H1 (cell line): Measurements from ENCODE around the gene TBP. TPM values are rescaled to one million over a fixed set of nuclear protein-coding genes. Genes with fewer than 3 reads are reported as not detected.

Experiments
- CTCF ChIA-PET: fragments of 300-600 bp; sonication (Branson Sonifier 250); formaldehyde crosslinking; loops from one replicate; lab custom pipeline; 2021; ENCODE audit not compliant: partially characterized antibody; lab: Charles Lee
- POLR2A ChIA-PET: fragments of 300-600 bp; sonication (Branson Sonifier 250); formaldehyde crosslinking; loops from one replicate; lab custom pipeline; 2021; ENCODE audit warnings: inconsistent platforms; ENCODE audit not compliant: partially characterized antibody; lab: Charles Lee
- DNase-seq, 2 experiments: peaks; one replicate each; pipeline versions ENCODE4 v3.0.0 to v3.0.0-alpha.2; 2010 to 2022; ENCODE audit warnings: low spot score in 2 of 2, low read depth in 1 of 2, mixed read lengths in 1 of 2
- FAIRE-seq: peaks from 2 replicates; lab custom pipeline; 2011; peaks lifted over from hg19 to GRCh38; lab: Jason Lieb, UNC
- H2AFZ ChIP-seq: 2 replicates; pipeline ENCODE4 v1.8.1; 2012; ENCODE audit warnings: low read length, inconsistent platforms
- H2AK5ac ChIP-seq: 2 replicates; pipeline ENCODE4 v1.6.1; 2013; ENCODE audit warnings: low read depth, low read length
- H2BK120ac ChIP-seq: replicated peaks from 2 replicates; pipeline ENCODE3; 2013; ENCODE audit warnings: low read depth, low read length, inconsistent platforms
- H2BK12ac ChIP-seq: 2 replicates; pipeline ENCODE4 v1.6.1; 2013; ENCODE audit warnings: low read depth, low read length
- H2BK15ac ChIP-seq: 2 replicates; pipeline ENCODE4 v1.6.1; 2013; ENCODE audit warnings: low read length
- H2BK20ac ChIP-seq: 2 replicates; pipeline ENCODE4 v1.6.1; 2013; ENCODE audit warnings: low read length
- H2BK5ac ChIP-seq: 2 replicates; pipeline ENCODE4 v1.6.1; 2013; ENCODE audit warnings: low read depth, low read length
- H3K14ac ChIP-seq: 2 replicates; pipeline ENCODE4 v1.6.1; 2013; ENCODE audit warnings: inconsistent platforms; ENCODE audit not compliant: insufficient read length
- H3K18ac ChIP-seq: 2 replicates; pipeline ENCODE4 v1.6.1; 2013; ENCODE audit warnings: low read length; ENCODE audit errors: extremely low read depth
- H3K23ac ChIP-seq: 2 replicates; pipeline ENCODE4 v1.6.1; 2013; ENCODE audit warnings: inconsistent platforms; ENCODE audit not compliant: insufficient read length
- H3K23me2 ChIP-seq: 2 replicates; pipeline ENCODE4 v1.6.1; 2013; ENCODE audit warnings: low read depth, low read length
- H3K27ac ChIP-seq: 2 replicates; pipeline ENCODE4 v1.6.1; 2011; ENCODE audit warnings: low read depth, low read length, inconsistent platforms
- H3K27me3 ChIP-seq, 4 experiments: replicated peaks in 1 of 4; 1 replicate in 1 of 4; 2 replicates in 3 of 4; pipeline versions ENCODE4 v1.6.1 to v1.8.1; 2011 to 2013; ENCODE audit warnings: low read length in 3 of 4, mild to moderate bottlenecking in 3 of 4, inconsistent platforms in 2 of 4, mixed read lengths in 2 of 4, moderate library complexity in 1 of 4; ENCODE audit not compliant: control insufficient read depth in 3 of 4, insufficient read depth in 3 of 4; ENCODE audit errors: extremely low read depth in 1 of 4
- H3K36me3 ChIP-seq, 4 experiments: 2 replicates each; pipeline versions ENCODE4 v1.6.1 to v1.8.1; 2011 to 2013; ENCODE audit warnings: mild to moderate bottlenecking in 4 of 4, low read length in 3 of 4, moderate library complexity in 2 of 4, control low read depth in 1 of 4, inconsistent platforms in 1 of 4; ENCODE audit not compliant: insufficient read depth in 4 of 4, control insufficient read depth in 2 of 4
- H3K4ac ChIP-seq: replicated peaks from 2 replicates; pipeline ENCODE3; 2013; ENCODE audit warnings: low read length, low read depth, mixed read lengths, inconsistent platforms; ENCODE audit not compliant: insufficient read length
- H3K4me1 ChIP-seq, 4 experiments: replicated peaks in 1 of 4; 1 replicate in 1 of 4; 2 replicates in 3 of 4; pipeline versions ENCODE4 v1.6.1 to v1.8.1; 2011 to 2013; ENCODE audit warnings: low read length in 3 of 4, inconsistent platforms in 2 of 4, mixed read lengths in 1 of 4; ENCODE audit not compliant: insufficient read depth in 4 of 4, control insufficient read depth in 3 of 4
- H3K4me2 ChIP-seq, 2 experiments: 2 replicates each; pipeline versions ENCODE4 v1.6.1 to v1.8.1; 2011 to 2013; ENCODE audit warnings: low read depth in 2 of 2, low read length in 2 of 2, control low read depth in 1 of 2, inconsistent platforms in 1 of 2, mild to moderate bottlenecking in 1 of 2; ENCODE audit not compliant: insufficient read depth in 1 of 2
- H3K4me3 ChIP-seq, 4 experiments: fragments of 200-600, 300-600 bp in 1 of 4; sonication (generic), shearing (Covaris generic), sonication (Bioruptor Twin) in 1 of 4; 2 replicates each; pipeline versions ENCODE4 v1.5.1 to v1.8.1; 2011 to 2016; ENCODE audit warnings: low read length in 4 of 4, low read depth in 3 of 4, control low read depth in 2 of 4, inconsistent platforms in 2 of 4, mild to moderate bottlenecking in 2 of 4, mixed read lengths in 1 of 4, moderate library complexity in 1 of 4; ENCODE audit not compliant: insufficient read depth in 2 of 4; ENCODE audit errors: extremely low read depth in 1 of 4
- H3K56ac ChIP-seq: replicated peaks from 2 replicates; pipeline ENCODE3; 2013; ENCODE audit warnings: low read depth, mild to moderate bottlenecking, mixed read lengths, low read length, inconsistent platforms; ENCODE audit not compliant: insufficient read length
- H3K79me1 ChIP-seq: 2 replicates; pipeline ENCODE4 v1.6.1; 2013; ENCODE audit warnings: low read depth, low read length, control low read depth
- H3K79me2 ChIP-seq, 2 experiments: 2 replicates each; pipeline versions ENCODE4 v1.6.1 to v1.8.1; 2012 to 2013; ENCODE audit warnings: low read length in 2 of 2, mild to moderate bottlenecking in 2 of 2, inconsistent platforms in 1 of 2; ENCODE audit not compliant: insufficient read depth in 2 of 2, control insufficient read depth in 1 of 2
- H3K9ac ChIP-seq, 4 experiments: replicated peaks in 1 of 4; 1 replicate in 1 of 4; 2 replicates in 3 of 4; pipeline versions ENCODE4 v1.6.1 to v1.8.1; 2011 to 2013; ENCODE audit warnings: low read depth in 3 of 4, low read length in 3 of 4, control low read depth in 2 of 4, mild to moderate bottlenecking in 2 of 4, moderate library complexity in 2 of 4, inconsistent platforms in 1 of 4; ENCODE audit errors: extremely low read depth in 1 of 4
- H3K9me3 ChIP-seq, 2 experiments: 2 replicates each; pipeline versions ENCODE4 v1.6.1 to v1.8.1; 2012 to 2013; ENCODE audit warnings: mild to moderate bottlenecking in 2 of 2, moderate library complexity in 2 of 2, control low read depth in 1 of 2, inconsistent platforms in 1 of 2, low read depth in 1 of 2, low read length in 1 of 2, mixed read lengths in 1 of 2; ENCODE audit not compliant: insufficient read depth in 2 of 2
- H4K20me1 ChIP-seq, 2 experiments: replicated peaks in 1 of 2; 2 replicates each; pipeline versions ENCODE3 to v1.8.1; 2011 to 2013; ENCODE audit warnings: inconsistent platforms in 2 of 2, low read length in 2 of 2, mild to moderate bottlenecking in 1 of 2; ENCODE audit not compliant: insufficient read depth in 2 of 2, control insufficient read depth in 1 of 2
- H4K5ac ChIP-seq: 2 replicates; pipeline ENCODE4 v1.6.1; 2013; ENCODE audit warnings: low read length, low read depth, mixed read lengths, inconsistent platforms; ENCODE audit not compliant: insufficient read length
- H4K8ac ChIP-seq: 2 replicates; pipeline ENCODE4 v1.8.0; 2013; ENCODE audit warnings: mild to moderate bottlenecking, moderate library complexity, low read length, inconsistent platforms; ENCODE audit not compliant: insufficient read depth; ENCODE audit errors: extremely low read depth
- H4K91ac ChIP-seq: replicated peaks from 2 replicates; pipeline ENCODE3; 2013; ENCODE audit warnings: low read length, mixed read lengths, inconsistent platforms; ENCODE audit not compliant: insufficient read length
- WGBS, 2 experiments: shearing (Covaris generic) in 1 of 2; methylation state at CpG; one replicate each; pipeline versions ENCODE4 v1.1.6 to v1.1.7; 2013 to 2015; ENCODE audit warnings: low lambda C conversion rate in 2 of 2, mixed read lengths in 2 of 2, inconsistent platforms in 1 of 2, low coverage in 1 of 2, missing lambda C conversion rate in 1 of 2; ENCODE audit not compliant: insufficient replicate concordance in 2 of 2, insufficient coverage in 1 of 2, insufficient read length in 1 of 2; ENCODE audit errors: extremely low coverage in 1 of 2, missing lambda C conversion rate in 1 of 2; 5-methylcytosine and 5-hydroxymethylcytosine counted together
- polyA plus RNA-seq, 7 experiments: library from polyadenylated mRNA; depleted of rRNA in 3 of 7; stranded (reverse) in 5 of 7; unstranded in 2 of 7; fragments of >200 nt in 5 of 7; fragments of 200-250 nt in 2 of 7; gene quantifications; 1 replicate in 5 of 7; 2 replicates in 1 of 7; 4 replicates in 1 of 7; pipeline versions ENCODE4 v1.2.1 to v1.2.3, GENCODE V29; 2011 to 2013; ENCODE audit warnings: missing spikeins in 2 of 7, mixed read lengths in 2 of 7
- total RNA-seq: library from RNA; stranded (reverse); fragmentation: NEBNext Ultra II Directional; extraction: Animal tissue kit (Norgen Biotek cat#: 25700); gene quantifications from 2 replicates; pipeline ENCODE4 v1.2.1, GENCODE V29; 2021
- TF ChIP-seq, protein P1 (sequence below): fragments of 300-600 bp; sonication (generic); IDR thresholded peaks from 2 replicates; pipeline ENCODE4 v1.7.1; 2012; ENCODE audit warnings: low read length, moderate library complexity, mild to moderate bottlenecking, inconsistent platforms; ENCODE audit not compliant: insufficient replicate concordance

Gene TBP
- total and polyA plus RNA-seq, 2 of the 8 experiments (the other 6 are each of a cell fraction or from before 2014, with no cell fraction given) = 17.2 to 20.9 TPM

DNA sequence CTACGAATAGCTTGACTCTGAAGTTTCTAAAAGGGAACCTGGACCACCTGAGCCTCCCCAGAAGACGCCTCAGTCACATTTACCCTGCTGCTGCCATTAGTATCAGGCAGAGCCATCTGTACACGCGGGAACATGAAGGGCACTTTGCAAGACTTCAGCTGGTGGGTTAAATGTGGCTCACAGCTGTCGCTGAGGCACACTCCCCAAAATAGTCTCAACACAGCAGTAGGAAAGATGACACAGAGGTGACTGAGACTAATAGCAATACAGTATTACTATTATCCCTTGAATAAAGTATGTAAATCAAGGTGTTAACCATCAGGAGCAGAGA is 30.0 kb upstream of the TBP start:
- no peaks in the 10 kb centered on the region for H3K79me2 ChIP-seq
- H2BK120ac ChIP-seq = no peak overlapping the region
- FAIRE-seq = no peak
- no peak overlapping the region for H2BK5ac ChIP-seq
- DNase-seq = no peak
- 88% methylated on average over 5 of the region's 5 CpGs; no CpG with 5 or more reads in 1 of the 2 experiments for WGBS, 2 experiments
- H2AFZ ChIP-seq = no peak overlapping the region
- no peak overlapping the region for H3K14ac ChIP-seq
- H3K4me3 ChIP-seq = no peak overlapping the region
- H3K4me2 ChIP-seq = no peak overlapping the region
- no peak overlapping the region for H3K27ac ChIP-seq
- ChIA-PET CTCF (interaction anchor here (0.8 to 2.0 kb wide), 8 partner anchors 13 to 734 kb away, joined by 3 to 6 read pairs (median 3); no protein-coding TSS in a partner anchor), POLR2A (no interaction called here)
- H3K18ac ChIP-seq = no peak overlapping the region
- no peak overlapping the region for H2BK12ac ChIP-seq
- H3K36me3 ChIP-seq = no peaks in the 10 kb centered on the region; a peak in 1 of 8 replicates
- no peaks in the 10 kb centered on the region for H4K20me1 ChIP-seq
- no peak overlapping the region for H3K23ac ChIP-seq
- H3K27me3 ChIP-seq = no peaks in the 10 kb centered on the region
- H3K4me1 ChIP-seq = no peaks in the 10 kb centered on the region
- H3K4ac ChIP-seq = no peak overlapping the region
- no peak overlapping the region for H2BK20ac ChIP-seq
- no peak overlapping the region for H4K91ac ChIP-seq
- H3K56ac ChIP-seq = no peak overlapping the region
- no peak overlapping the region for H2AK5ac ChIP-seq
- H3K9ac ChIP-seq = no peak overlapping the region
- no peaks in the 10 kb centered on the region for H3K9me3 ChIP-seq
- no peak overlapping the region for H4K5ac ChIP-seq
- H3K79me1 ChIP-seq = no peaks in the 10 kb centered on the region
- H3K23me2 ChIP-seq = no peaks in the 10 kb centered on the region
- H2BK15ac ChIP-seq = no peak overlapping the region
- no peak overlapping the region for H4K8ac ChIP-seq
- TF ChIP-seq, protein P1, sequence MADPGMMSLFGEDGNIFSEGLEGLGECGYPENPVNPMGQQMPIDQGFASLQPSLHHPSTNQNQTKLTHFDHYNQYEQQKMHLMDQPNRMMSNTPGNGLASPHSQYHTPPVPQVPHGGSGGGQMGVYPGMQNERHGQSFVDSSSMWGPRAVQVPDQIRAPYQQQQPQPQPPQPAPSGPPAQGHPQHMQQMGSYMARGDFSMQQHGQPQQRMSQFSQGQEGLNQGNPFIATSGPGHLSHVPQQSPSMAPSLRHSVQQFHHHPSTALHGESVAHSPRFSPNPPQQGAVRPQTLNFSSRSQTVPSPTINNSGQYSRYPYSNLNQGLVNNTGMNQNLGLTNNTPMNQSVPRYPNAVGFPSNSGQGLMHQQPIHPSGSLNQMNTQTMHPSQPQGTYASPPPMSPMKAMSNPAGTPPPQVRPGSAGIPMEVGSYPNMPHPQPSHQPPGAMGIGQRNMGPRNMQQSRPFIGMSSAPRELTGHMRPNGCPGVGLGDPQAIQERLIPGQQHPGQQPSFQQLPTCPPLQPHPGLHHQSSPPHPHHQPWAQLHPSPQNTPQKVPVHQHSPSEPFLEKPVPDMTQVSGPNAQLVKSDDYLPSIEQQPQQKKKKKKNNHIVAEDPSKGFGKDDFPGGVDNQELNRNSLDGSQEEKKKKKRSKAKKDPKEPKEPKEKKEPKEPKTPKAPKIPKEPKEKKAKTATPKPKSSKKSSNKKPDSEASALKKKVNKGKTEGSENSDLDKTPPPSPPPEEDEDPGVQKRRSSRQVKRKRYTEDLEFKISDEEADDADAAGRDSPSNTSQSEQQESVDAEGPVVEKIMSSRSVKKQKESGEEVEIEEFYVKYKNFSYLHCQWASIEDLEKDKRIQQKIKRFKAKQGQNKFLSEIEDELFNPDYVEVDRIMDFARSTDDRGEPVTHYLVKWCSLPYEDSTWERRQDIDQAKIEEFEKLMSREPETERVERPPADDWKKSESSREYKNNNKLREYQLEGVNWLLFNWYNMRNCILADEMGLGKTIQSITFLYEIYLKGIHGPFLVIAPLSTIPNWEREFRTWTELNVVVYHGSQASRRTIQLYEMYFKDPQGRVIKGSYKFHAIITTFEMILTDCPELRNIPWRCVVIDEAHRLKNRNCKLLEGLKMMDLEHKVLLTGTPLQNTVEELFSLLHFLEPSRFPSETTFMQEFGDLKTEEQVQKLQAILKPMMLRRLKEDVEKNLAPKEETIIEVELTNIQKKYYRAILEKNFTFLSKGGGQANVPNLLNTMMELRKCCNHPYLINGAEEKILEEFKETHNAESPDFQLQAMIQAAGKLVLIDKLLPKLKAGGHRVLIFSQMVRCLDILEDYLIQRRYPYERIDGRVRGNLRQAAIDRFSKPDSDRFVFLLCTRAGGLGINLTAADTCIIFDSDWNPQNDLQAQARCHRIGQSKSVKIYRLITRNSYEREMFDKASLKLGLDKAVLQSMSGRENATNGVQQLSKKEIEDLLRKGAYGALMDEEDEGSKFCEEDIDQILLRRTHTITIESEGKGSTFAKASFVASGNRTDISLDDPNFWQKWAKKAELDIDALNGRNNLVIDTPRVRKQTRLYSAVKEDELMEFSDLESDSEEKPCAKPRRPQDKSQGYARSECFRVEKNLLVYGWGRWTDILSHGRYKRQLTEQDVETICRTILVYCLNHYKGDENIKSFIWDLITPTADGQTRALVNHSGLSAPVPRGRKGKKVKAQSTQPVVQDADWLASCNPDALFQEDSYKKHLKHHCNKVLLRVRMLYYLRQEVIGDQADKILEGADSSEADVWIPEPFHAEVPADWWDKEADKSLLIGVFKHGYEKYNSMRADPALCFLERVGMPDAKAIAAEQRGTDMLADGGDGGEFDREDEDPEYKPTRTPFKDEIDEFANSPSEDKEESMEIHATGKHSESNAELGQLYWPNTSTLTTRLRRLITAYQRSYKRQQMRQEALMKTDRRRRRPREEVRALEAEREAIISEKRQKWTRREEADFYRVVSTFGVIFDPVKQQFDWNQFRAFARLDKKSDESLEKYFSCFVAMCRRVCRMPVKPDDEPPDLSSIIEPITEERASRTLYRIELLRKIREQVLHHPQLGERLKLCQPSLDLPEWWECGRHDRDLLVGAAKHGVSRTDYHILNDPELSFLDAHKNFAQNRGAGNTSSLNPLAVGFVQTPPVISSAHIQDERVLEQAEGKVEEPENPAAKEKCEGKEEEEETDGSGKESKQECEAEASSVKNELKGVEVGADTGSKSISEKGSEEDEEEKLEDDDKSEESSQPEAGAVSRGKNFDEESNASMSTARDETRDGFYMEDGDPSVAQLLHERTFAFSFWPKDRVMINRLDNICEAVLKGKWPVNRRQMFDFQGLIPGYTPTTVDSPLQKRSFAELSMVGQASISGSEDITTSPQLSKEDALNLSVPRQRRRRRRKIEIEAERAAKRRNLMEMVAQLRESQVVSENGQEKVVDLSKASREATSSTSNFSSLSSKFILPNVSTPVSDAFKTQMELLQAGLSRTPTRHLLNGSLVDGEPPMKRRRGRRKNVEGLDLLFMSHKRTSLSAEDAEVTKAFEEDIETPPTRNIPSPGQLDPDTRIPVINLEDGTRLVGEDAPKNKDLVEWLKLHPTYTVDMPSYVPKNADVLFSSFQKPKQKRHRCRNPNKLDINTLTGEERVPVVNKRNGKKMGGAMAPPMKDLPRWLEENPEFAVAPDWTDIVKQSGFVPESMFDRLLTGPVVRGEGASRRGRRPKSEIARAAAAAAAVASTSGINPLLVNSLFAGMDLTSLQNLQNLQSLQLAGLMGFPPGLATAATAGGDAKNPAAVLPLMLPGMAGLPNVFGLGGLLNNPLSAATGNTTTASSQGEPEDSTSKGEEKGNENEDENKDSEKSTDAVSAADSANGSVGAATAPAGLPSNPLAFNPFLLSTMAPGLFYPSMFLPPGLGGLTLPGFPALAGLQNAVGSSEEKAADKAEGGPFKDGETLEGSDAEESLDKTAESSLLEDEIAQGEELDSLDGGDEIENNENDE = no peak
